T47D (cell line): ENCODE results near the gene KLK2.

Experiments
- DNase-seq, 2 experiments: peaks; one replicate each; pipeline versions ENCODE4 v3.0.0 to v3.0.0-alpha.2; 2011 to 2012; ENCODE audit warnings: low read depth in 1 of 2, low spot score in 1 of 2
- JUND ChIP-seq: IDR thresholded peaks from 2 replicates; pipeline ENCODE4 v1.6.1; 2012; ENCODE audit warnings: low read depth
- in situ Hi-C: cut with HindIII; loops from 2 replicates; pipeline ENCODE4 v1.10.0; 2016; ENCODE audit warnings: low sequenced_read_pairs, low pct_unique_long_range_greater_than_20kb

The KLK2 gene

GRCh38 chr19:50906217-50906616, 33.0 kb downstream of the KLK2 start:
- in situ Hi-C loops, result no loop called here
- TF ChIP-seq JUND, result no peak
- peak in 1 of 2 experiments; percentile 53 for DNase-seq

- in situ Hi-C loops, result no loop called here
- no peak for DNase-seq
- no peak for TF ChIP-seq JUND
Measured at GRCh38 chr19:50908336-50908735, 35.1 kb downstream of the KLK2 start.

GRCh38 chr19:50909240-50910070, 36.2 kb downstream of the KLK2 start:
- in situ Hi-C loops, result no loop called here
- TF ChIP-seq JUND, result no peak
- DNase-seq, result peak; percentile 74 to 94

GRCh38 chr19:50910722-50911121, 37.5 kb downstream of the KLK2 start:
- TF ChIP-seq JUND, result no peak
- in situ Hi-C loops, result no loop called here
- DNase-seq, result no peak

- TF ChIP-seq JUND, result no peak
- in situ Hi-C loops, result no loop called here
- no peak for DNase-seq
Measured at GRCh38 chr19:50911206-50912101, 38.2 kb downstream of the KLK2 start, which contains the start of gene KLK4. Gene KLK4 (minus strand): TSS chr19:50911395. CDS start chr19:50910738, 657 bp downstream.

GRCh38 chr19:50912102-50912599, 38.9 kb downstream of the KLK2 start:
- no peak for DNase-seq
- in situ Hi-C loops, result no loop called here

GRCh38 chr19:50912727-50913716, 39.8 kb downstream of the KLK2 start:
- in situ Hi-C loops, result no loop called here
- no peak for DNase-seq
- no peak for TF ChIP-seq JUND

More at GRCh38 chr19:50912102-50912599, 38.9 kb downstream of the KLK2 start:
- no peak for TF ChIP-seq JUND

- no peak for TF ChIP-seq JUND
- in situ Hi-C loops, result no loop called here
- DNase-seq, result no peak
Measured at GRCh38 chr19:50916069-50916468, 42.8 kb downstream of the KLK2 start.

- TF ChIP-seq JUND, result no peak
- in situ Hi-C loops, result no loop called here
- DNase-seq, result no peak
Measured at GRCh38 chr19:50921426-50922316, 48.4 kb downstream of the KLK2 start.

GRCh38 chr19:50922317-50922853, 49.1 kb downstream of the KLK2 start:
- TF ChIP-seq JUND, result no peak
- peak; percentile 59 to 85 for DNase-seq
- in situ Hi-C loops, result no loop called here

- in situ Hi-C loops, result no loop called here
- no peak for DNase-seq
- no peak for TF ChIP-seq JUND
Measured at GRCh38 chr19:50924586-50924985, 51.3 kb downstream of the KLK2 start.
